ENCODE results near the gene FCN1.

DNA sequence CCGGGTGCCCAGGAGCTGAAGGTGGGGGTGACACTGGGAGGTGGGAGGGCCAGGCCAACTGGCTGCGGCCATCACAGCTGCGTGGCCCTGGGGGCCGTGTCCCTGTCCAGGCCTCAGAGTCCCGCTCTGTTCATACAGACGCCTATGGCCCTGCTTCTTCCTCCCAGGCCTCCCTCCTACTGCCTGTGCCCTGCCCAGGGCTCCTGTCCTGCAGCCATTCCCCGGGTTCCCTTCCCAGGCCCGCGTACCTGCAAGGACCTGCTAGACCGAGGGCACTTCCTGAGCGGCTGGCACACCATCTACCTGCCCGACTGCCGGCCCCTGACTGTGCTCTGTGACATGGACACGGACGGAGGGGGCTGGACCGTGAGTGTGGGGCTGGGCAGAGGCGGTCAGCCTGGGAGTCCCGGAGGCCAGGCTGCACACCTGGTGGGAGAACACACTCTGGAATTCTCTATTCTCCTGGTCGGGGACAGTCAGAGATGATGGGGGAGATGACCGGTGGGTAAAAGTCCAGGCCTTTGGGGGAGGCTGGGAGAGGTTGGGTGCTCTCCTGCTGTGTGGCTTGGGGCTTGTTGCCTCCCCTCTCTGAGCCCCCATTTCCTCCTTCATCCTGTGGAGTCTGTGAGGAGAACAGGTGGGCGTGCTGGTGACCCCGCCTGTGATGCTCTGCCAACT lies 32.6 kb downstream of the FCN1 start:
- TF ChIP-seq ZFP30 (CRISPR knock-in tag; IDR thresholded peaks at IDR 0.05) (no peak), BACH2 (CRISPR knock-in tag; IDR thresholded peaks at IDR 0.05; ENCODE audit: borderline replicate concordance) (no peak), ARNTL (CRISPR knock-in tag; IDR thresholded peaks at IDR 0.05; ENCODE audit: borderline replicate concordance, low read depth) (no peak), RARB (CRISPR knock-in tag; IDR thresholded peaks at IDR 0.05) (no peak), ZFP3 (CRISPR knock-in tag; IDR thresholded peaks at IDR 0.05) (no peak), TCF4 (CRISPR knock-in tag; IDR thresholded peaks at IDR 0.05; ENCODE audit: borderline replicate concordance) (no peak), ZC3H10 (CRISPR knock-in tag; IDR thresholded peaks at IDR 0.05) (no peak)
- TF ChIP-seq, protein P1, sequence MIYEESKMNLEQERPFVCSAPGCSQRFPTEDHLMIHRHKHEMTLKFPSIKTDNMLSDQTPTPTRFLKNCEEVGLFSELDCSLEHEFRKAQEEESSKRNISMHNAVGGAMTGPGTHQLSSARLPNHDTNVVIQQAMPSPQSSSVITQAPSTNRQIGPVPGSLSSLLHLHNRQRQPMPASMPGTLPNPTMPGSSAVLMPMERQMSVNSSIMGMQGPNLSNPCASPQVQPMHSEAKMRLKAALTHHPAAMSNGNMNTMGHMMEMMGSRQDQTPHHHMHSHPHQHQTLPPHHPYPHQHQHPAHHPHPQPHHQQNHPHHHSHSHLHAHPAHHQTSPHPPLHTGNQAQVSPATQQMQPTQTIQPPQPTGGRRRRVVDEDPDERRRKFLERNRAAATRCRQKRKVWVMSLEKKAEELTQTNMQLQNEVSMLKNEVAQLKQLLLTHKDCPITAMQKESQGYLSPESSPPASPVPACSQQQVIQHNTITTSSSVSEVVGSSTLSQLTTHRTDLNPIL (CRISPR knock-in tag; IDR thresholded peaks at IDR 0.05; ENCODE audit: low read depth): no peak
- TF ChIP-seq, protein P2, sequence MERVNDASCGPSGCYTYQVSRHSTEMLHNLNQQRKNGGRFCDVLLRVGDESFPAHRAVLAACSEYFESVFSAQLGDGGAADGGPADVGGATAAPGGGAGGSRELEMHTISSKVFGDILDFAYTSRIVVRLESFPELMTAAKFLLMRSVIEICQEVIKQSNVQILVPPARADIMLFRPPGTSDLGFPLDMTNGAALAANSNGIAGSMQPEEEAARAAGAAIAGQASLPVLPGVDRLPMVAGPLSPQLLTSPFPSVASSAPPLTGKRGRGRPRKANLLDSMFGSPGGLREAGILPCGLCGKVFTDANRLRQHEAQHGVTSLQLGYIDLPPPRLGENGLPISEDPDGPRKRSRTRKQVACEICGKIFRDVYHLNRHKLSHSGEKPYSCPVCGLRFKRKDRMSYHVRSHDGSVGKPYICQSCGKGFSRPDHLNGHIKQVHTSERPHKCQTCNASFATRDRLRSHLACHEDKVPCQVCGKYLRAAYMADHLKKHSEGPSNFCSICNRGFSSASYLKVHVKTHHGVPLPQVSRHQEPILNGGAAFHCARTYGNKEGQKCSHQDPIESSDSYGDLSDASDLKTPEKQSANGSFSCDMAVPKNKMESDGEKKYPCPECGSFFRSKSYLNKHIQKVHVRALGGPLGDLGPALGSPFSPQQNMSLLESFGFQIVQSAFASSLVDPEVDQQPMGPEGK (CRISPR knock-in tag; IDR thresholded peaks at IDR 0.05; ENCODE audit: borderline replicate concordance): no peak
- TF ChIP-seq, protein P3, sequence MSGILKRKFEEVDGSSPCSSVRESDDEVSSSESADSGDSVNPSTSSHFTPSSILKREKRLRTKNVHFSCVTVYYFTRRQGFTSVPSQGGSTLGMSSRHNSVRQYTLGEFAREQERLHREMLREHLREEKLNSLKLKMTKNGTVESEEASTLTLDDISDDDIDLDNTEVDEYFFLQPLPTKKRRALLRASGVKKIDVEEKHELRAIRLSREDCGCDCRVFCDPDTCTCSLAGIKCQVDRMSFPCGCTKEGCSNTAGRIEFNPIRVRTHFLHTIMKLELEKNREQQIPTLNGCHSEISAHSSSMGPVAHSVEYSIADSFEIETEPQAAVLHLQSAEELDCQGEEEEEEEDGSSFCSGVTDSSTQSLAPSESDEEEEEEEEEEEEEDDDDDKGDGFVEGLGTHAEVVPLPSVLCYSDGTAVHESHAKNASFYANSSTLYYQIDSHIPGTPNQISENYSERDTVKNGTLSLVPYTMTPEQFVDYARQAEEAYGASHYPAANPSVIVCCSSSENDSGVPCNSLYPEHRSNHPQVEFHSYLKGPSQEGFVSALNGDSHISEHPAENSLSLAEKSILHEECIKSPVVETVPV (CRISPR knock-in tag; IDR thresholded peaks at IDR 0.05): no peak

Measured in SK-N-SH treated with all-trans-retinoic acid at 6 μM for 48 hours (cell line).